BE2C (cell line): ENCODE data around the gene MYLIP.

ENCODE experiments used
- DNase-seq: peaks from one replicate; pipeline ENCODE4 v3.0.0-alpha.2; 2020
- H3K27me3 ChIP-seq: fragments of 250-450 bp; sonication (Bioruptor Pico); 2 replicates; pipeline ENCODE4 v1.5.1; 2020; ENCODE audit warnings: mild to moderate bottlenecking
- H3K36me3 ChIP-seq: fragments of 250-450 bp; sonication (Bioruptor Pico); 2 replicates; pipeline ENCODE4 v1.5.1; 2020; ENCODE audit warnings: mild to moderate bottlenecking
- H3K4me1 ChIP-seq: fragments of 250-450 bp; sonication (Bioruptor Pico); 2 replicates; pipeline ENCODE4 v1.5.1; 2020
- H3K4me3 ChIP-seq: 2 replicates; pipeline ENCODE4 v1.5.1; 2011; ENCODE audit warnings: low read depth, low read length
- H3K9me3 ChIP-seq: fragments of 250-450 bp; sonication (Bioruptor Pico); 2 replicates; pipeline ENCODE4 v1.5.1; 2020
- CTCF ChIP-seq: IDR thresholded peaks from 2 replicates; pipeline ENCODE4 v1.5.1; 2012; ENCODE audit warnings: mild to moderate bottlenecking, low read depth, low read length

Gene MYLIP

GRCh38 chr6:16190214-16190613 lies 61.3 kb downstream of the MYLIP start:
- H3K27me3 ChIP-seq = no peaks in the 10 kb centered on the region
- H3K36me3 ChIP-seq = no peaks in the 10 kb centered on the region
- H3K4me3 ChIP-seq = no peak overlapping the region
- TF ChIP-seq CTCF = no peak
- no peak for DNase-seq
- no peaks in the 10 kb centered on the region for H3K4me1 ChIP-seq
- no peaks in the 10 kb centered on the region for H3K9me3 ChIP-seq

GRCh38 chr6:16196260-16196983 lies 67.5 kb downstream of the MYLIP start:
- H3K4me3 ChIP-seq = no peak overlapping the region
- DNase-seq = no peak
- no peaks in the 10 kb centered on the region for H3K9me3 ChIP-seq
- no peaks in the 10 kb centered on the region for H3K4me1 ChIP-seq
- H3K36me3 ChIP-seq = no peaks in the 10 kb centered on the region
- no peak for TF ChIP-seq CTCF
- no peaks in the 10 kb centered on the region for H3K27me3 ChIP-seq

GRCh38 chr6:16196984-16197546 lies 68.2 kb downstream of the MYLIP start:
- Histone ChIP-seq H3K9me3 (no peaks in the 10 kb centered on the region), H3K4me3 (no peak overlapping the region), H3K36me3 (no peaks in the 10 kb centered on the region), H3K4me1 (no peaks in the 10 kb centered on the region), H3K27me3 (no peaks in the 10 kb centered on the region)
- DNase-seq = no peak
- TF ChIP-seq CTCF = no peak
